ENCODE data around the gene IMPDH1.

DNA sequence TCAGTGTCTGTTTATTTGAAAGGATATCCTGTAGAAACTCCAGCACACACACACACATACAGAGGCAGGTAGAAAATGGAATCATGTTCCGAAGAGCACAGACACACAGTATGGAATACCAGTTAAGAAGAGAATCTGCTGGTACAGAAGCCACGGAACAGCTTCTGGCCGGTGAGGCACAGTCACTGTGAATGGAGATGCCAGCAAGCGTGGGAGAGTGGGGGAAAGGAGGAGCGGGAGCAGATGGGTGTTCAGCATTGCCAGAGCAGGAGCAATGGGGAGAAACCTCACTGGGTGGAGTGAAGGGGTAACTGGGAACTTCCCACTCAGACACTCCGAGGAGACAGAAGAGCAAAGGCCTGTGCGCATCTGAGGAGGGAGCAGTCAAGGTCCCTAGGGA, 9.5 kb upstream of the IMPDH1 start:
- TF ChIP-seq, protein P1, sequence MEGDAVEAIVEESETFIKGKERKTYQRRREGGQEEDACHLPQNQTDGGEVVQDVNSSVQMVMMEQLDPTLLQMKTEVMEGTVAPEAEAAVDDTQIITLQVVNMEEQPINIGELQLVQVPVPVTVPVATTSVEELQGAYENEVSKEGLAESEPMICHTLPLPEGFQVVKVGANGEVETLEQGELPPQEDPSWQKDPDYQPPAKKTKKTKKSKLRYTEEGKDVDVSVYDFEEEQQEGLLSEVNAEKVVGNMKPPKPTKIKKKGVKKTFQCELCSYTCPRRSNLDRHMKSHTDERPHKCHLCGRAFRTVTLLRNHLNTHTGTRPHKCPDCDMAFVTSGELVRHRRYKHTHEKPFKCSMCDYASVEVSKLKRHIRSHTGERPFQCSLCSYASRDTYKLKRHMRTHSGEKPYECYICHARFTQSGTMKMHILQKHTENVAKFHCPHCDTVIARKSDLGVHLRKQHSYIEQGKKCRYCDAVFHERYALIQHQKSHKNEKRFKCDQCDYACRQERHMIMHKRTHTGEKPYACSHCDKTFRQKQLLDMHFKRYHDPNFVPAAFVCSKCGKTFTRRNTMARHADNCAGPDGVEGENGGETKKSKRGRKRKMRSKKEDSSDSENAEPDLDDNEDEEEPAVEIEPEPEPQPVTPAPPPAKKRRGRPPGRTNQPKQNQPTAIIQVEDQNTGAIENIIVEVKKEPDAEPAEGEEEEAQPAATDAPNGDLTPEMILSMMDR (IDR thresholded peaks at IDR 0.05) = no peak
- no peak for TF ChIP-seq POLR2A (IDR thresholded peaks at IDR 0.05)
